Measurements from ENCODE around the gene LMO1.

LMO1 gene

DNA sequence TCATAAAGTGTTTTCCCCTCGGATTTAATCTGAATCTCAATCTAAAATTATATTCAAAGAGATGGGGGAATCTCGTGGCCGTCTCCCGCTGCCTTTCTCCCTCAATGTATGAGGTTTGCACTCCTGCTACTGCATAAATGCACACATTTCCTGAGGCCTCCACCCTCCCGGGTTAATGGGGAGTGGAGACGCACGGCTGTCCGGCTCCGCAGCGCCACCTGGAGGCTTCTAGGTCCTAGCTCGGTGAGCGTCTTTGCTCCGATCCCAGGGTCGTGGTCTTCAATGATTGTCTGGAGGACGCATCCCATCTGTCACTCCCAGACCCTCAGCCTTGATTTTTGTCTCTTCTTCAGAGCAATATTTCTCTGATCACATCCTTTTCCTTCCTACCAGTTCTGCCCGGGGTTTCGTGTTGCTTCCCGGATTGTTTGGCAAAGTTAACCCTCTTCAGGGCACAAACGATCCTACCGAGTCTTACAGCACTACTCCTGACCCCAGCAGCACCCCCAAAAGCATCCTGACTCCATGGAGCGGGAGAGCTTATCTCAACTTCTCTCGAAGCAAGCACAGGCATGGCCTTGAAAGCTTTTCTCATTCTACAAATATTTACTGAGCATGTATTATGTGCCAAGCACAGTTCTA is at the start of gene LMO1:
LMO1 (minus strand) TSS at position 110 of the 642 bp plus-strand sequence. CDS start 516 bp downstream, outside the sequence.
- DNase-seq, result peak; percentile 96

DNA sequence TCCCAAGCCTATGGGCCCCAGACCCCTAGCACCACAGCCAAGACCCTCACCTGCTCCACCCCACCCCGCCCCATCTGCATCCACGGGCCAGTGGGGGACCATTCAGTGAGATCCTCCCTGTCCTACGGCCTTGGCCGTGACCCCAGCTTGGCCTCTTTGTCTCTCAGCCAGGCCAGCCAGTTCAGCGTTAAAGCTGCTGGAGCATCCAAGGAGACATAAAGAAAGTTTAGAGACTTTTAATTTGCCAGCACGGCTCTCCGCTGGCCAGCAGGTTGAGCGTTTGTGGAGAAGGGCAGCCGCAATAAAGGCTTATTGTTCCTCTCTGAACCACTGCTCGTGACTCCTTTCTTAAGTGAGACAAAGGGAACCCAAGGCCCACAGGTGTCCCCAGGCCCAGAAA is 49.3 kb upstream of the LMO1 start:
- no peak for DNase-seq

DNA sequence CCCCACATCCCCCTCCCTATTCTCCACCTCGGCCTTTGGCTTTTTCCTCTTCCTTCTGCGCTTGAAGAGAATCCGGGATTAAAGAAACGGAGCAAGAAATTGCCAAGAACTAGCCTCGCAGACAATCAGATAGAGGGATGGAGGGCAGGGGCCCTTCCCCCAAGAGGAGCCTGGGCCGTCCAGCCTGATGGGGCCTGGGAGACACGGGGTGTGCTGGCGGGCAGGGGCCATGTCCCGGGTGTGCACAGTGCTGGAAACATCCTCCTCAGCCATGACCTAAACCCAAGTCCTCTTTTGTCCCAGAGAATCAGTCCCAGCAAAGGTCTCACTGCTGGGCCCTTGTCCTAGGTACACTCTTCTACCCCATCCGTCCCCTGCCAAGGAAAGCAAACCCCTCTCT is 47.7 kb upstream of the LMO1 start:
- no peak for DNase-seq

DNA sequence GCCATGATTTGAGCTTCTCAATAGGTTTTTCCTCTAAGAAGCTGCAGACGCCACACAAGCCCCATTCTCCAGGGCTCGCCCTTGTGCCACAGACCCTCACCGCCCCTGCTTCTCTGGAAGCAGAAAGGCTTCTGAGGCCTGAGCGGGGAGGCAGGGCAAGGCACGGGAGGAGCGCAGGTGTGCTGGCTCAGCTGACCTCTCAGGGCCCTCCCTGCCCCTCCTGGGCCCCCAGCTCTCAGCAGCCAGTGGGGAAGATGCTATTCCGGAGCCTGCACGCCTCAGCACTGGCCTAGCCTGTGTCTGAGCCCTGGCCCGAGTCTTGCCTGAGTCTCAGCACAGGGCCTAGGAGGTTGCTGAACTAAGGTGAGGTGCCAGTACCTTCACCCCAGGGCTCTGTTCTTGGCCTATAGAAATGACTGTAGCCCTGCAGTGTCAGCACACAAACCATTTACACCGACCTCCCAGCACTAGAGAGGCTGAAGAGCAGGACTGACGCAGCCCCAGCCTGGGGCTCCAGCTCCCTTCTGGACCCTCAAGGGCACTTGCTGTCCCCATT is 47.1 kb upstream of the LMO1 start:
- DNase-seq, result no peak

DNA sequence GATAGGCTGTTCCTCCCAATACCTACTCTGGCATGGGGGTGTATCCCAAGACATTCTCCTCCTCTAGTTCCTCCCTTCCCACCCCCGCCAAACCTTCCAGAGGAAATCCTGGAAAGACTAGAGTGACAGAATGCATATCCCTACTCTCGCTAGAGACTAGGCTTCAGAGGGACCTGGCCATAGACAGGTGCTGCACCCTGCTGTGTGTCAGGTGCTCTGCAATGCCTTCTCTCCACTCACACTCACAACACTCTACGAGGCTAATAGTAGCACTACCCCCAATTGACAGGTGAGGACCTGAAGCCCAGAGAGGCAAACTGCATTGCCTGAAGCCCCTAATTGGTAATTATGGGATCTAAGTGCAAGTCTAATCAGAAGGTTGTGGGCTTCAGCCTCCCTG is 46.2 kb upstream of the LMO1 start:
- peak; percentile 51 for DNase-seq

DNA sequence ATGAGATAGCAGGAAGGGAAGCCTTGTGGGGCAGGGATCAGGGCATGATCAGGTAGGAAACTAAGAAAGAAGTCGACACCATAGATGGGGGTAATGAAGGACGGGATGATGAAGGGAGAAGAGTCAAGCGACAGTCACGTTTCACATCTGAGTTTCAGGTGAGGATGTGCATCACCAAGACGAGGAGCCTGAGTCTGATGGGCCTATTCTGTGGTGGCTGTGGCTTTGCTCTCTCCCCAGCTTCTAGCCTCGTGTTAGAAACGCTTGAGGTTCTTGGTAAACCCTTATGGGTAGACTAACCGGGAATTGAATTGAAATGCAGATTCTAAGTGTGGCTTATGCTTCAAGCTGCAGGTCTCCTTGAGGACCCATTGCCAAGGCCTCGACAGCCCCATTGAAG is 45.6 kb upstream of the LMO1 start:
- no peak for DNase-seq

DNA sequence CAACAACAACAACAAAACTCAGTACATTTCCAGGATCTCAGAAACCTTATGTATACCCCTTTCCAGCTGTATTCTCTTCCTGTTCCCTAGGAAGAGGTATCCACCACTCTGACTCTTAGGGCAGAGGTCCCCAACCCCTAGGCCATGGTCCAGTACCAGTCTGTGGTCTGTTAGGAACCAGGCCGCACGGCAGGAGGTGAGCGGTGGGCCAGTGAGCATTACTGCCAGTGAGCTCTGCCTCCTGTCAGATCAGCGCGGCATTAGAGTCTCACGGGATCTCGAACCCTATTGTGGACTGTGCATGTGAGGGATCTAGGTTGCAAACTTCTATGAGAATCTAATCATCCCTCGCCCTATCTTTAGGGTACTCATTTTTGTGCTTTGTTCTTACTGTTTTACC is 43.9 kb upstream of the LMO1 start:
- DNase-seq, result no peak

DNA sequence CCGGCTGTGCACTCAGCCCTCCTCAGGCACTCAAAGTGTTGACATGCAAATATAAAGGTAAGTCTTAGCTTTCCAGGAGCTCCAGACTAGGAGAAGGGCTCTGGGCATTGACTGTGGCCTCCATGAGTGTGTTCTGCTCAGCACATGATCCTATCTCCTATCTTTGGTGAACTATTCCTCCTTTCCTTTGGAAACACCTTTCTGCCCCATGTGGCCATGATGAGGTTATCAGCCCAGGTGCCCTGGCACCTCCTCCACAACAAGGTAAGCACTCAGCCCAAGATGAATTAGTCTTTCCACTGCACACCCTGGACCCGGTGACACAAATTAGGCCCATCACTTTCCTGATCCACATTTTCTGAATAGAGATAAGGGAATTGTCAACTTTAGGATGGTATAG is 37.9 kb upstream of the LMO1 start:
- no peak for DNase-seq

DNA sequence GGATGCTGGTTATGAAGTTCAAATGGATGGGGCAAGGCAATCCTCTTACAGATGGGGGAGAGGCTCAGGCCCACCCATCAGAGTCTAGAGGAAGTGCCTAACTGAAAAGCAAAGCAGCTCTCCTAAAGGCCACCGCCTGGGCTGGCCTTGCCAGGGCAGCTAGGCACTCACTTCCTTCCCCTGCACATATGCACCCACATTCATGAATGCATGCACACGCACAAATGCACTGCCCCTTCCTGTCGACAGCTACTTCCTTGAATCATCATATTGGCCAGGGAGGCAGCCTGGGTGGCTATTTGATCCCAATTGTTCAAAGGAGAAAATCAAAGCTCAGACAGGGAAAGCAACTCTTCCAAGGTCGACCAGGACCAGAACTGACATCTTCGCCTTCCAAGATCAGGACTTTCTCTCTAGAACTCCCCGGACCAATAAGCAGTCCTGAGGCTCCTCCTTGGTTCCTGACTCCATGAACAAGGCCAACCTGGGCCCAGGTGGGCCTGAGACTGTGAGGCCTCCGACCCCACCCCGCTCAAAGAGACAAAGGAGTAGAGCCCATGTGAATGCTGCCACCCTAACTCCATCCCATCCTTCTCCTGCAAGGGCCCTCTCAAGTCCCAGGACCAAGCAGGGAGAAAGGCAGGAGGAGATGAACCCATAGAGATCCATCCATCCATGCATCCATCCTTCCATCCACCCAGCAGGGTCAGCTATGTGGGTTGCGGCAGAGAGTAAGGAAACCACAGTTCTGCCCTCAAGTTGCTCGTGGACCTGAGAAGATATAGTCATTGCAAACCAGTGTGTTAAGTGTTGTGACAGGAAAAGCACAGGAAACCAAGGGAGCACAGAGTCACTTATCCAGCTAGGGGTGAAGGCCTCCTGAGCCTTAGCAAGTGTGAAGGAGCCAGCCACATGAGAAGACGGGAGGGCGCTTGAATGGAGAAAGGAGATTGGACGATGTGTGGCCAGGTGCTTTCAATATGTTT is 35.4 kb upstream of the LMO1 start:
- DNase-seq, result no peak

DNA sequence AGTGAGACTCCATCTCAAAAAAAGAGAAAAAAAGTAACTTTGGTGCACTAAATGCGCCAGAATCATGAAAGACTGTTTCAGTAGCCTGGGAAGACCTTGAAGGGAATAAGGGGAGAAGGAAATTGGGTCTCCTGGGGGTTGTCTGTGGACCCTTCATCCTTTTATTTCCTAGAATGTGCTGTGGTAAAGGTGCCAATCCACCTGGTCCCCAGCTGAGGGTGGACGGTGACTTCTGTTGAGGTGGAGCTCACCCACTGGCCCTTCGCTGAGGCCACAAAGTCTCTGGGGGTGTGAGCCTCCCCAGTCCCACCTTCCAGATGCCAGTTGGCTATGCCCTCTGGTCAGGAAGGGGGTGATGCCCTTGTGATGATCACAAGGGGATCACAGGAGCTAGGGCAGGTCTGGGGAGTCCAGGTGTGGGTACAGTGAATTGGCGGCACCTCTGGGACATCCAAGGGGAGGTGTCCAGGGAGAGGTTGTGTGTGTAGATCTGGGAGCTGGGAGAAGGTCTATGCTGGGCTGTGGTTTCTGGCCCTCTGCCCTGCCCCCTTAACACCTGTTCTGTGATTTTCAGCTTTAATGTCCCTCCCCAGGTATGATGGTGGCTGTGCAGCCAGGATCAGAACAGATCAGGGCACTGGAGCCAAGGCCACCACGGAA is 34.2 kb upstream of the LMO1 start:
- no peak for DNase-seq

DNA sequence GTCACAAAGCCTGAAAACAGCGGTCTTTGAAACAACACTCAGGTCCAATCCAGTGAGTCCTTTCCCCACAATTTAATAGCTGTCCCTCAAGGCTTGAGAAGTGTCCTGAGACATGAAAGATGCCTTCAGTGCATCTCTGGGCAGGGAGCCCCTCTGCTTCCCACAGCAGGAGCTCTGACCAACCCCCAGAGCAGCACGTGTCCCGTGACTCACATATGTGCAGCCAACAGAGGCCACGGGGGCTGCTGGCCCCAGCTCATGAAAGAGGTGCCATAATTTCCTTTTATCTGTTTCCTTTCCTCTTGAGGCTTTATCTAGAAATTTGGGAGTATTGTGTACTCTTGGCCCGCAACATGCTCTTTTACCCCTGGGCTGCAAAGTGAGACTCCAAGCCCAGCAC is 33.2 kb upstream of the LMO1 start:
- no peak for DNase-seq

DNA sequence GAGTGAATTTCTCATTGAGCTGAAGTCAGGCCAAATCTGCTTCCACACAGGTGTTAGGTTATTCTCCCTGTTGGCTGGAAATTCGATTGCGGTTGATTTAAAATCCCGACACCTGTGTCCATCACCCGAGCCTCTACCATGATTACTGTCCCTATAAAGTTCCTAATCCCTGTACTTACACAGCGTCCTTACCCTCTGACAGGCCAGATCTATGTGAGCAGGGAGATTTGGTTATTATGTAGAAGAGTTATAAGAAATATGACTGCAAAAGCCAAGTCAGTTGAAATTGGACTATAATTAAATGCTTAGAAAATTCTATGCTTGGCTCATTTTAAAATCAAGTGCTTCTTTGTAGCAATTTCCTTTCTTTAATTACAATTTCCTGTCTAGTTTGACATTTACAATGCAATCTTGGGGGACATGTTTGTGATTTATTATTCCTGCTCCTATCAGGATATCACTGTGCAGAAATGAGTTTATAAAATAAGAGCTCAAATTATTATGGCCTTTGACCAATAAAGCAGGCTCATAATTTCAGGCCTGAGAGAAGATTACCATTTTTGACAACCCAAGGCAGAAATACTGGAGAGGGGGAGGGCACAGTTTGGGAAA is 32.5 kb upstream of the LMO1 start:
- DNase-seq, result peak; percentile 61

DNA sequence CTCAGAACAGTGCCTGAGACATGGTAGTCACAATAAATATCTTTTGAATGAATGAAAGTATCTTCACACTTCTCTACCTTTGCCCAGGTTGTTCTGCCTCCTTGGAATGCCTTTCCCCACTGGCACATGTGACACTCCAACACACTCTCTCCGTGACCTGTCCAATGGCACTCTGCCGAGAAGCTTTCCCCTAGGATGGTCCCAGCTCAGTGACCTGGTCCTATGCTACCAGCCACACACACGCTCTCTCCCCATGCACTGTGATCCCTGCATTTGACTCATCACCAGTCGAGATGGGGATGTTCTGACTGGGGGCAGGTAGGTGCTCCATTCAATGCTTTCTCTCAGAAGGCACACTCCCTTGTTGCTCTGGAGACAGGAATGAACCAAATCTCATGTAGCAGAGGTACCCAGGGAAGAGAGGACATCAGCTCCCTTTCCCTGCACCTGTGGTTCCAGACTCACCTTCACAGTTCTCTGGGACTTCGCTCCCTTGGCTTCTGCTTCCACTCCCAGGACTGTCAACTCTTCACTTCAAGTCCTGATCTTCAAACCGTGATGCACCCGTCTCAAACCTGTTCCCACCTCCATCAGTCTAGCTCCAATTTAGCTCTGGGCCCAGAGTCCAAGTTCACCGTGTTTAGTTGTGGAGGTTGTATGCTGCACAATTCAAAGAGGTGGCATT is 30.7 kb upstream of the LMO1 start:
- no peak for DNase-seq

DNA sequence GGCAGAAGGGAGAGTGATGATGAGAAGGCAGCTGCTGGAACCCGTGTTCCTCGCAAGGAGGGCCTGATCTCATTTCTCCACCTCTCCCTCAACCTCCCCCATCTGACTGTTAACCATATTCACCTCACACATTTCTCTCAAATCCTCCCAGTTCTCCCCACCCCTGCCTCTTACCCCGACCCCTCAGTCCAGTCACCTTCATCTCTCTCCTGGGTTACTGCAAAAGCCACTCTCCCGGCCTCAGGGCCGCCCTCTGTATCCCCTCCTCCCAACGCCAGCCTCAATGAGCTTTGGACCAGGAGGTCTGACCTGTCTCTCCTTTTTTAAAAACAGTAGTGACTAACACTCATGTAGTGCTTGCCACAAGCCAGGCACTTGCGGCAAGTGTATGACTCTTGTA is 29.5 kb upstream of the LMO1 start:
- DNase-seq, result no peak

DNA sequence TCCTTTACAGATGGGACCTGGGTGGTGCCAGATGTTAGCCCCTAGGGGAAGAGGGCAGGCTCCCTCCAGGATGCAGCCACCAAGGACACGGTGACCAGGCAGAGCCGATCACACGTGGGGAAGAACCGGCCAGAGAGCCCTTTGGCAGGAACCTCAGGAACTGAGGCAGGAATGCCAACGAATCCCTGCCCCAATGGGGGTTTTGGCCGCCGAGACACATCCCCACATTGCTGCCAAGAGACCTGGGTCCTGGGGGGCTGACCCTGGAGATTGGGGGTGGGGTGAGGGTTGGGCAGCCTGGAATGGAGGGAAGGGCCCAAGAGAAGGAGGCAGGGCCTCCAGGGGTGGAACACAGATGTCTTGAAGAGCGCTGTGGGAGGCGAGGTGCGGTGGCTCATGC is 28.7 kb upstream of the LMO1 start:
- no peak for DNase-seq

DNA sequence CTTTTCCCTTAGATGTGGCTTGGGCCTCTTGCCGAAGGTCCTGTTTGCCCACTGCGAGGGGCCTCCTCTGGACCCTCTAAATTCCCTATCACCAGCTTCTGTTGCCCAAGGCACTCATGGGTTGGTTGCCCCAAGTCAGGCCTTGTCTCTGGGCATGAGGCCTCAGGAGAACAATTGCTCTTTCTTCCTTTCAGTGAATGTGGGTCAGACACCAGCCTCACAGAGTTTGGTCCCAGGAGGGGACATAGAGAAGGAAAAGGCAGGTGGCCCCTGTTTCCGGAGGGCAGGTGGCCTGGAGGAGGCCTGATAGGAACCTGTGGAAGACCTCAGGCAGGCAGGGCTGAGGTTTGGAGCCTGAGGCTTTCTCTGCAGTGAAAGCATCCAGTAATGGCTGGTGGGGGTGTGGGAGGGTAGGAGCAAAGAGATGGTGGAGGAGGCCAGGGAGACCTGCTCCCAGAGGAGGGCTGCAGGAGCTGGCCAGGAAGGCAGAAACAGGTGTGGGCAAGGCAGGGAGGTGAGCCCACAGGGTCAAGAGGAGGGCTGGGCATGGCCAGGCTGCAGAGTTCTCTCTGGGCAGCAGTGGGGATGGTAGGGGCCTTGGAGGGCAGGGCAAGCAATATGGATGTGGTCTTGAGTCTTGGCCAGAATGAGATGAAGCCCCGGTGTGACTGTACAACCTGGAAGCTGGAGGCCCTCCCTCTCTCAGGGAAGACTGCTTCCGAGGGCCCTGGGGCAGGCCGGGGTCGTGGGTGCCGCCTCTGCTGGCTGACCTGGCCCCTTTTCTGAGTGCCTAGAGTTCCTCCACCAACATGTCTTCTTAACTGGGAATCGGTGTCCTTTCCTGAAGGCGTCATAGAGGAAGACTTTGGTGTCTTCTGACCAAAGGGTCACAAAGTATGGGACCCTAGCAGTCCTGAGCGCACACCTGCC is 28.0 kb upstream of the LMO1 start:
- DNase-seq, result peak; percentile 32

DNA sequence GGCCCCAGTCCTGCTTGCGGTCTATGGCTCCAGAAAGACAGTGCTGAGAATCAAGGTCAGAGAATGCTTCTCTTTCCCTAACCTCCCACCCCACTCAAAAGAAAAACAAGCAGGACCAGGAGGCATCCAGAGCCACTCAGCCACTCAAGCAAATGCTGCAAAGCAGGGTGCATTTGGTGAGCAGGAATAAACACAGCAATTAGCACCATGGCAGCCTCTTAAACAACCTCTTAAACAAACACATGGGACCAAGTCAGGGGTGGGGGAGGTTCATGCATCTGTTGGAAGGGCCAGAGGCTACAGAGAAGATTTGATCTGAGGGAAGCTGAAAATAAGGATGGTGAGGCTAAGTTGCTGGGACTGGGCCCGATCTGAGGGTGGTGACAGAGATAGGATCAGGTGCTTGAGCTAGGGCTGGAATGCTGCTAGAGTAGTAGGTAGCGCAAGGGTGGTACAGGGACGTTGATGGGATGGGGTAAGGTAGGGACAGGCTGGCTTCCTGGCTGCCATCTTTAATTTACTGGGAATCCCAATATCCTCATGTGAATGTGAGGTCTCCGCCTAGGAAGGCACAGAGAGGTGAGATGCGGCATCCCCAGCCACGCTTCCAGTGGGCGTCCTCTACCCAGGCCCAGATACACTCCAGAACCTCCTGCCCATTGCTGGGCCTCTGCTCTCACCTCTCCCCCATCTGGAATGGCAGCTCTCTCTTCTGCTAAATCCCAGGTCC is 26.6 kb upstream of the LMO1 start:
- peak; percentile 99 for DNase-seq

DNA sequence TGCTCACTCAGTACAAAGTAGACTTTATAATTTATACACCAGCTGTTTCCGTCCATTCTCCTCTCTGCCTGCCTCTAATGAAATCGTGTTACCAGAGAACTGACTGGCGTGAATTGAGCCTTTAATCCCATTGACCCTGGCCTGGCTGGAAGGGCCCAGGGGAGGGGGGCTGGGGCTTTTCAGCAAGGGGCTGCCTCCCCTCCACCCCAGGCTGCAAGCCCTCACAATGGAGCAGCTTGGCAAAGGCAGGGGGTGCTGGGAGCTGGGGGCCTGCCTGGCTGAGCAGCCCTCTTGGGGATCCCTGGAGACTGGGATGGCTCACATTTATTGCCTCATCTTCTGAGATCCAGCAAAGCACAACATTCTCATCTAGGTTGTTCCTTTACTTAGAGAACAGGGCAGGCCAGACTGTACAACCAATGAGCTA is 25.8 kb upstream of the LMO1 start:
- peak; percentile 99 for DNase-seq

DNA sequence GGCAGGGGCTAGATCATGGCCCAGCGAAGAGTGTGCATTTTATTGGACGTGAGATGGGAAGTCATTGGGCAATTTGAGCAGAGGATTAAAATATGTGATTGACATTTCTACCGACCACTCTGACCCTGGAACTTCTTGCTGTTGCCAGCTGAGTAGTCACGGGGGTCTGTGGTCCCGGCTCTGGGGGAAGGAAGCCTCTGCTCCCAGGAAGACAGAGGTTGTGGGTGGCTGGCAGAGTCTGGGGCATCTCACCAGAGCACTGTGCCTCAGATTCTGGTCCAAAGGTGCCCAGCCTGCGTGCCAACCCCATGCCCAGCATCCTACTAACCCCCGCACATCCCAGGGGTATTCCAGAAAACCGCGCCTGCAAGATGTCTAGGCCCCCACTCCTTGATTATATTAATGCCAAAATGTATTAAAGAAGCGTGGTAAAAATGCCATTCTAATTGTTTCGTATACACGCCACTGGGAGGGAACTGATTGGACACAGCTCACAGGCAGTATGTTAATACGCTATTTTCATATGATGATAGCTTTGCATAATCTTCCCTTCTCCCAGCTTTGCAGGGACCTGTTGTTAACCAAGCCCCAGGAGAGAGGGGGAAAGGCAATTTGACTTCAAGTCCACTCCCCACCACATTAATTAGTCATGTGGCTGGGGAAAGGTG is 25.3 kb upstream of the LMO1 start:
- no peak for DNase-seq

Measured in NCI-H69 (cell line).